Activated T-helper 1 cell treated with Interleukin-2 at 50 U/mL for 16 hours (primary cell): Measurements from ENCODE around the gene MTCH2.

Source experiments
- DNase-seq: peaks from one replicate; pipeline ENCODE4 v3.0.0-alpha.2; 2020; ENCODE audit warnings: low read depth

Gene MTCH2

GRCh38 chr11:47589977-47590861 is 52.1 kb downstream of the MTCH2 start:
- no peak for DNase-seq

- no peak for DNase-seq
Measured at GRCh38 chr11:47589584-47589976, 52.8 kb downstream of the MTCH2 start.

GRCh38 chr11:47589118-47589517 is 53.2 kb downstream of the MTCH2 start:
- no peak for DNase-seq

GRCh38 chr11:47587723-47588326 is 54.5 kb downstream of the MTCH2 start:
- DNase-seq = no peak

- no peak for DNase-seq
Measured at GRCh38 chr11:47587039-47587716, 55.2 kb downstream of the MTCH2 start.

GRCh38 chr11:47586098-47586855 is 56.1 kb downstream of the MTCH2 start, which contains the start of gene FAM180B:
Gene FAM180B (plus strand): TSS chr11:47586678. CDS start chr11:47586769, 91 bp downstream.
- no peak for DNase-seq

- no peak for DNase-seq
Measured at GRCh38 chr11:47583844-47584243, 58.5 kb downstream of the MTCH2 start.

- DNase-seq = peak; percentile 83
Measured at GRCh38 chr11:47578524-47579494, 63.5 kb downstream of the MTCH2 start, which contains the start of the genes KBTBD4 and NDUFS3. Gene KBTBD4 (minus strand): TSS chr11:47578970. CDS start chr11:47578951, 19 bp downstream. Gene NDUFS3 (plus strand): TSS chr11:47579074. CDS start chr11:47579092, 18 bp downstream.

GRCh38 chr11:47577460-47578041 is 64.8 kb downstream of the MTCH2 start:
- no peak for DNase-seq

GRCh38 chr11:47573321-47573720 is 69.0 kb downstream of the MTCH2 start:
- no peak for DNase-seq

GRCh38 chr11:47572715-47573255 is 69.6 kb downstream of the MTCH2 start:
- no peak for DNase-seq

- no peak for DNase-seq
Measured at GRCh38 chr11:47571895-47572294, 70.5 kb downstream of the MTCH2 start.

- no peak for DNase-seq
Measured at GRCh38 chr11:47571357-47571729, 71.0 kb downstream of the MTCH2 start.

- no peak for DNase-seq
Measured at GRCh38 chr11:47570651-47571356, 71.6 kb downstream of the MTCH2 start.

- no peak for DNase-seq
Measured at GRCh38 chr11:47569646-47570045, 72.7 kb downstream of the MTCH2 start.
